HK-2 (cell line): Measurements from ENCODE around the gene APCDD1L.
A peak's percentile ranks its signal among the peaks of the same experiment; 100 is the strongest.

ENCODE experiments used
- DNase-seq: peaks from one replicate; pipeline ENCODE4 v3.0.0-alpha.2; 2018; ENCODE audit not compliant: unreplicated experiment

Gene APCDD1L

GRCh38 chr20:58545565-58546415 is 30.6 kb upstream of the APCDD1L start:
- DNase-seq = no peak

GRCh38 chr20:58544891-58545290 is 29.7 kb upstream of the APCDD1L start:
- no peak for DNase-seq

- no peak for DNase-seq
Measured at GRCh38 chr20:58544286-58544685, 29.1 kb upstream of the APCDD1L start.

GRCh38 chr20:58543274-58543673 is 28.1 kb upstream of the APCDD1L start:
- no peak for DNase-seq

- peak; percentile 27 for DNase-seq
Measured at GRCh38 chr20:58542411-58543095, 27.4 kb upstream of the APCDD1L start.

- DNase-seq = peak; percentile 20
Measured at GRCh38 chr20:58542034-58542410, 26.8 kb upstream of the APCDD1L start.

GRCh38 chr20:58538752-58539151 is 23.6 kb upstream of the APCDD1L start:
- no peak for DNase-seq

- DNase-seq = no peak
Measured at GRCh38 chr20:58537831-58538230, 22.6 kb upstream of the APCDD1L start.

- no peak for DNase-seq
Measured at GRCh38 chr20:58536289-58536688, 21.1 kb upstream of the APCDD1L start.

- no peak for DNase-seq
Measured at GRCh38 chr20:58531657-58532056, 16.5 kb upstream of the APCDD1L start.

- DNase-seq = no peak
Measured at GRCh38 chr20:58531063-58531462, 15.9 kb upstream of the APCDD1L start.

GRCh38 chr20:58528412-58528811 is 13.2 kb upstream of the APCDD1L start:
- no peak for DNase-seq

GRCh38 chr20:58526411-58526810 is 11.2 kb upstream of the APCDD1L start:
- no peak for DNase-seq

- peak; percentile 71 for DNase-seq
Measured at GRCh38 chr20:58524814-58525213, 9.6 kb upstream of the APCDD1L start.

GRCh38 chr20:58523971-58524315 is 8.7 kb upstream of the APCDD1L start:
- DNase-seq = no peak

- DNase-seq = no peak
Measured at GRCh38 chr20:58523072-58523970, 8.1 kb upstream of the APCDD1L start.

- DNase-seq = no peak
Measured at GRCh38 chr20:58522666-58523065, 7.5 kb upstream of the APCDD1L start.

- DNase-seq = no peak
Measured at GRCh38 chr20:58521763-58522162, 6.6 kb upstream of the APCDD1L start.

GRCh38 chr20:58519940-58520712 is 4.9 kb upstream of the APCDD1L start:
- DNase-seq = no peak

GRCh38 chr20:58518896-58519593 is 3.8 kb upstream of the APCDD1L start:
- DNase-seq = no peak

- no peak for DNase-seq
Measured at GRCh38 chr20:58518387-58518786, 3.2 kb upstream of the APCDD1L start.
